ENCODE results near the gene KCTD1.

DNA sequence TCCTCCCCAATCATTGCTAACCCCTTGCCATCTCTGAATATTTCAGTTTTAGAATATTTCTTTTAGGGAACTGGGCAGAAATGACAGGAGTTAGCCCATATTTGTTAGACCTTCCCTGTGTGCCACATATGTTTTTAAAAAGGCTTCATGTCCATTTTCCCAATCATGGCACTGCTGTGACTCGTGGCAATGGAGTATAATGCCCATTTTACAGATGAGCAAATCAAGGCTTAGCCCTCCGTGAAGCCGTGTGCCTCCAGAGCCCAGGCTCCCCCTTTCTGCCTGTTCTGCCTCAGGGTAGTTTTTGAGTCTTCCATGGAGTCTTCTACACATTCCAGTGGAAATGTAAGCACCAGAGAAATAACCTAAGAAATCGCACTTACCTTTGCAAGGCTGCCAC is 130.1 kb downstream of the KCTD1 start:
- no peak for TF ChIP-seq POLR2A (IDR thresholded peaks at IDR 0.05; ENCODE audit: low read length)
- TF ChIP-seq GATA1 (IDR thresholded peaks at IDR 0.05; ENCODE audit: low read depth, low read length), result no peak

Measured in erythroblast (primary cell).